ENCODE measurements around the gene ZFHX3.
"Not testable (repeated sequence)": the region's sequence is repeated elsewhere in the genome, so short reads cannot be mapped to it uniquely, and the experiment has no call there.

ZFHX3 gene

GRCh38 chr16:73000020-73000906, 47.7 kb downstream of the ZFHX3 start:
- no peak for DNase-seq (ENCODE audit: low spot score)

- no peak for DNase-seq (ENCODE audit: low spot score)
These were observed 48.3 kb downstream of the ZFHX3 start for GRCh38 chr16:72999541-73000019.

- DNase-seq (ENCODE audit: low spot score) = no peak
These were observed 50.8 kb downstream of the ZFHX3 start for GRCh38 chr16:72997141-72997542.

- no peak for DNase-seq (ENCODE audit: low spot score)
These were observed 51.5 kb downstream of the ZFHX3 start for GRCh38 chr16:72996291-72997062.

GRCh38 chr16:72995882-72996270, 52.1 kb downstream of the ZFHX3 start:
- DNase-seq (ENCODE audit: low spot score) = not testable (repeated sequence)

GRCh38 chr16:72995151-72995881, 52.6 kb downstream of the ZFHX3 start:
- peak; percentile 47 for DNase-seq (ENCODE audit: low spot score)

- peak; percentile 90 for DNase-seq (ENCODE audit: low spot score)
These were observed 55.8 kb downstream of the ZFHX3 start for GRCh38 chr16:72992142-72992601.

- DNase-seq (ENCODE audit: low spot score) = no peak
These were observed 56.3 kb downstream of the ZFHX3 start for GRCh38 chr16:72991644-72992043.

GRCh38 chr16:72991211-72991610, 56.7 kb downstream of the ZFHX3 start:
- no peak for DNase-seq (ENCODE audit: low spot score)

- DNase-seq (ENCODE audit: low spot score) = no peak
These were observed 57.4 kb downstream of the ZFHX3 start for GRCh38 chr16:72990571-72990970.

- DNase-seq (ENCODE audit: low spot score) = no peak
These were observed 58.1 kb downstream of the ZFHX3 start for GRCh38 chr16:72989579-72990551.

- not testable (repeated sequence) for DNase-seq (ENCODE audit: low spot score)
These were observed 58.7 kb downstream of the ZFHX3 start for GRCh38 chr16:72989203-72989578.

- no peak for DNase-seq (ENCODE audit: low spot score)
These were observed 59.4 kb downstream of the ZFHX3 start for GRCh38 chr16:72988569-72988968.

GRCh38 chr16:72987480-72987901, 60.4 kb downstream of the ZFHX3 start:
- no peak for DNase-seq (ENCODE audit: low spot score)

GRCh38 chr16:72985995-72986394, 61.9 kb downstream of the ZFHX3 start:
- no peak for DNase-seq (ENCODE audit: low spot score)

- peak; percentile 48 for DNase-seq (ENCODE audit: low spot score)
These were observed 62.6 kb downstream of the ZFHX3 start for GRCh38 chr16:72985148-72985941.

- DNase-seq (ENCODE audit: low spot score) = no peak
These were observed 64.1 kb downstream of the ZFHX3 start for GRCh38 chr16:72983728-72984350.

GRCh38 chr16:72983241-72983640, 64.7 kb downstream of the ZFHX3 start:
- no peak for DNase-seq (ENCODE audit: low spot score)

- no peak for DNase-seq (ENCODE audit: low spot score)
These were observed 68.0 kb downstream of the ZFHX3 start for GRCh38 chr16:72979974-72980373.
